ENCODE data around the gene MCEE.

MCEE gene

DNA sequence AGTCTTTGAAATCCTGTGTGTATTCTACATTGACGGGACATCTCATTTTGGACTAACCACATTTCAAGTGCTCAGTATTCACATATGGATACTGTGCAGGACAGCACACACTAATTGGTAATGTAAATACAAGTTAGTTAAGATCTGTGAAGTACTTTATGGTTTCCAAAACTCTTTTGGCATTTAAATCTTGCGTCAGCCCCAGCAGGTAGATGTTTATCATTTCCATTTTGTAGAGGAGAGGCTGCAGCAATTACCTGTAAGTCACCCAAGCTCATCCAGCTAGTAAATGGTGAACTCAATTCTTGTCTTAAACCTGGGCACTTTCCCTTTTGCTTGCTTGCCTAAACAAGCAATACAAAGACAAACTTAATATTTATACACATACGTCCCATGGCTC is 63.2 kb downstream of the MCEE start:
- Mint-ChIP-seq H3K4me1 (peaks cover 30% of the 10 kb centered on the region), H3K4me3 (peak overlapping the region; percentile 57), H3K9me3 (no peaks in the 10 kb centered on the region), H3K27ac (no peak overlapping the region), H3K36me3 (ENCODE audit: low read depth) (no peaks in the 10 kb centered on the region), H3K27me3 (ENCODE audit: low read depth, poor library complexity) (peaks cover 35% of the 10 kb centered on the region)
- DNase-seq, result no peak
- TF ChIP-seq, protein P1, sequence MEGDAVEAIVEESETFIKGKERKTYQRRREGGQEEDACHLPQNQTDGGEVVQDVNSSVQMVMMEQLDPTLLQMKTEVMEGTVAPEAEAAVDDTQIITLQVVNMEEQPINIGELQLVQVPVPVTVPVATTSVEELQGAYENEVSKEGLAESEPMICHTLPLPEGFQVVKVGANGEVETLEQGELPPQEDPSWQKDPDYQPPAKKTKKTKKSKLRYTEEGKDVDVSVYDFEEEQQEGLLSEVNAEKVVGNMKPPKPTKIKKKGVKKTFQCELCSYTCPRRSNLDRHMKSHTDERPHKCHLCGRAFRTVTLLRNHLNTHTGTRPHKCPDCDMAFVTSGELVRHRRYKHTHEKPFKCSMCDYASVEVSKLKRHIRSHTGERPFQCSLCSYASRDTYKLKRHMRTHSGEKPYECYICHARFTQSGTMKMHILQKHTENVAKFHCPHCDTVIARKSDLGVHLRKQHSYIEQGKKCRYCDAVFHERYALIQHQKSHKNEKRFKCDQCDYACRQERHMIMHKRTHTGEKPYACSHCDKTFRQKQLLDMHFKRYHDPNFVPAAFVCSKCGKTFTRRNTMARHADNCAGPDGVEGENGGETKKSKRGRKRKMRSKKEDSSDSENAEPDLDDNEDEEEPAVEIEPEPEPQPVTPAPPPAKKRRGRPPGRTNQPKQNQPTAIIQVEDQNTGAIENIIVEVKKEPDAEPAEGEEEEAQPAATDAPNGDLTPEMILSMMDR (IDR thresholded peaks at IDR 0.05), result no peak

GRCh38 chr2:71064754-71065621 is 65.0 kb downstream of the MCEE start:
- no peak overlapping the region for H3K27ac Mint-ChIP-seq
- peaks cover 17% of the 10 kb centered on the region for H3K4me1 Mint-ChIP-seq
- peaks cover 51% of the 10 kb centered on the region for H3K27me3 Mint-ChIP-seq (ENCODE audit: low read depth, poor library complexity)
- H3K4me3 Mint-ChIP-seq, result no peak overlapping the region
- no peaks in the 10 kb centered on the region for H3K9me3 Mint-ChIP-seq
- no peak for DNase-seq
- TF ChIP-seq, protein P1 (IDR thresholded peaks at IDR 0.05), result no peak
- H3K36me3 Mint-ChIP-seq (ENCODE audit: low read depth), result no peaks in the 10 kb centered on the region

DNA sequence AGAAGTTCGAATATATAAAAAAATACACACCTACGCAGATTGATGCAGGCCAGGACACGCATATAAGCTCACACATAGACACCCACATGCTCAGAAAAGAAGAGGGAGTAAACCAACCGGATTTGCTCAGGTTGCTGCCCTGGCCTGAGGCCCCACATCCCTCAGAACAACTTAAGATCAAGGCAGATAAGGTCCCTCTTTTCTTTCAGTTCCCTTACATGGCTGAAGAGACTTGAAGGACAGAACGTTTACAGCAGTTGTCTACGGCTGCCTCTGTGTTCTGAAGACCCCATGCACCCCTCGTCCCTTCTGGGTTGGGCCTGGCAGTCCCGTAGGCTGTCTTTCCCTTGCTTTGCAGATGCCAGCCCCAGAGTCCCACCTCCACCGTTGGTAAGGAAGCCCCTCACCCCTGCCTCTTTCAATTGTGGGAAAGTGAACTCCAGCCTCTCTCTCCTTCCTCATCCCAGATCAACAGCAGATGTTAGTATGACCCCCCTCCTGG is 65.9 kb downstream of the MCEE start:
- H3K4me3 Mint-ChIP-seq, result no peak overlapping the region
- H3K36me3 Mint-ChIP-seq (ENCODE audit: low read depth), result no peaks in the 10 kb centered on the region
- H3K9me3 Mint-ChIP-seq, result no peaks in the 10 kb centered on the region
- no peak overlapping the region for H3K27ac Mint-ChIP-seq
- TF ChIP-seq, protein P1 (IDR thresholded peaks at IDR 0.05), result no peak
- DNase-seq, result no peak
- peaks cover 16% of the 10 kb centered on the region for H3K4me1 Mint-ChIP-seq
- H3K27me3 Mint-ChIP-seq (ENCODE audit: low read depth, poor library complexity), result peaks cover 55% of the 10 kb centered on the region

DNA sequence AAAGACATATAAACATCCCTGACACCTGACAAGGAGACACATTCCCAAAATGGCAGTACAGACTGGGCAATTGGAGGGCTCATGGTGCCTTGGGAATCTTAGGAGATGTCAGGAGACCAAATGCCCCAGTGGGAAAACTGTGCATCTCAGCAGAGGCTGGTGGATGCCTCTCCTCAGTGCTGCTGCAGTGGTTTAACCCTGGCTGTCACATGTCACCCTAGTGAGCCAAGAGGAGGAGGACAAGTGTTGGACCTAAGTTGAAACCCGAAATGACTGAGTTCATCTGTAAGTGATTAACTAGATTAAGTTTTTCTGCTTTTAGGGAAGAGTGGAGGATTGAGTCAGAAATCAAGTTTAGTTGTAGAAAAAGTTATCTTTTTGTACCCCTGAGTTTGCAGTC is 66.8 kb downstream of the MCEE start:
- no peak for DNase-seq
- Mint-ChIP-seq H3K36me3 (ENCODE audit: low read depth) (no peaks in the 10 kb centered on the region), H3K9me3 (no peaks in the 10 kb centered on the region), H3K27me3 (ENCODE audit: low read depth, poor library complexity) (peaks cover 64% of the 10 kb centered on the region), H3K4me1 (peaks cover 12% of the 10 kb centered on the region), H3K27ac (peak overlapping the region; percentile 53), H3K4me3 (no peak overlapping the region)
- TF ChIP-seq, protein P1 (IDR thresholded peaks at IDR 0.05), result no peak

DNA sequence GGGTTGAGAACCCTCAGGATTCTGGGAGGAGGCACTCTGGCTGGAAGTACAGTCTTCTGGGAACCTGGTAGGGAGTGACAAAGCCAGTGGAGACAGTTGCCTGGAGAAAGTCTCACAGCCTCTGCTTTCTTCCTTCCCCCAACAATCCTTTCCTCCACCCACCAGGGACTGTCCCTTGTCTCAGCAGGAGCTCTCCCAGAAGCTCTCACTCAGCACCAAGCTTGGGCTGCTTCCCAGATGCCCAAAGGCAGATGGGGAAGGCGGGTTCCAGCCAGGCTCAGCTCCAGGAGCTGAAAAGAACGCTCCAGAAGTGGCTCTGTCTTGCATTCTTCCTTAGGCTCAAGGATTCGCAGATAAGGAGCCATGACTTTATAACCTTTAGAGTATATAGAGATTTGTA is 69.2 kb downstream of the MCEE start:
- no peaks in the 10 kb centered on the region for H3K36me3 Mint-ChIP-seq (ENCODE audit: low read depth)
- no peak overlapping the region for H3K27ac Mint-ChIP-seq
- peaks cover 8% of the 10 kb centered on the region for H3K4me1 Mint-ChIP-seq
- H3K4me3 Mint-ChIP-seq, result no peak overlapping the region
- TF ChIP-seq, protein P1 (IDR thresholded peaks at IDR 0.05), result no peak
- peaks cover 73% of the 10 kb centered on the region for H3K27me3 Mint-ChIP-seq (ENCODE audit: low read depth, poor library complexity)
- no peak for DNase-seq
- no peaks in the 10 kb centered on the region for H3K9me3 Mint-ChIP-seq

DNA sequence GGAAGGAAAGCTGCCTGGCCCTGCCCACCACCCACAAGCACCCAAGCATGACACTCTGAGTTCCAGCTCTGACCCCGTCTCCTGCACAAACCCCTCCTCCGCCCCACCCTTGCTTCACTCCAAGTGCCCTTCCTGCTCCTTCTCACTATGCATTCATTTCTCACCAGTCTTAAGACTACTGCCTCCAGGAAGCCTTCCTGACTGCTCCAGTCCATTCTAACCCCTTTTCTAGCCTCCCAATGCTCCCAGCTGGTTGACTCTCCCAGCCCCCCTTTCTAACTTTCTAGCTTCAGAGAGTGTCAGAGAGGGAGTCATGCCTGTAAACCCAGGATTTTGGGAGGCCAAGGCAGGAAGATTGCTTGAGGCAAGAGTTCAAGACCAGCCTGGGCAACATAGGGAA is 69.8 kb downstream of the MCEE start:
- TF ChIP-seq, protein P1 (IDR thresholded peaks at IDR 0.05), result no peak
- peaks cover 67% of the 10 kb centered on the region for H3K27me3 Mint-ChIP-seq (ENCODE audit: low read depth, poor library complexity)
- no peak for DNase-seq

More for the DNA sequence above, 69.8 kb downstream of the MCEE start:
- no peak overlapping the region for H3K27ac Mint-ChIP-seq
- no peak overlapping the region for H3K4me3 Mint-ChIP-seq
- peaks cover 8% of the 10 kb centered on the region for H3K4me1 Mint-ChIP-seq
- H3K9me3 Mint-ChIP-seq, result no peaks in the 10 kb centered on the region
- no peaks in the 10 kb centered on the region for H3K36me3 Mint-ChIP-seq (ENCODE audit: low read depth)
